ENCODE results near the gene C1orf167. TPM values are rescaled to one million over a fixed set of nuclear protein-coding genes. Genes with fewer than 3 reads are reported as not detected.

Gene C1orf167, protein sequence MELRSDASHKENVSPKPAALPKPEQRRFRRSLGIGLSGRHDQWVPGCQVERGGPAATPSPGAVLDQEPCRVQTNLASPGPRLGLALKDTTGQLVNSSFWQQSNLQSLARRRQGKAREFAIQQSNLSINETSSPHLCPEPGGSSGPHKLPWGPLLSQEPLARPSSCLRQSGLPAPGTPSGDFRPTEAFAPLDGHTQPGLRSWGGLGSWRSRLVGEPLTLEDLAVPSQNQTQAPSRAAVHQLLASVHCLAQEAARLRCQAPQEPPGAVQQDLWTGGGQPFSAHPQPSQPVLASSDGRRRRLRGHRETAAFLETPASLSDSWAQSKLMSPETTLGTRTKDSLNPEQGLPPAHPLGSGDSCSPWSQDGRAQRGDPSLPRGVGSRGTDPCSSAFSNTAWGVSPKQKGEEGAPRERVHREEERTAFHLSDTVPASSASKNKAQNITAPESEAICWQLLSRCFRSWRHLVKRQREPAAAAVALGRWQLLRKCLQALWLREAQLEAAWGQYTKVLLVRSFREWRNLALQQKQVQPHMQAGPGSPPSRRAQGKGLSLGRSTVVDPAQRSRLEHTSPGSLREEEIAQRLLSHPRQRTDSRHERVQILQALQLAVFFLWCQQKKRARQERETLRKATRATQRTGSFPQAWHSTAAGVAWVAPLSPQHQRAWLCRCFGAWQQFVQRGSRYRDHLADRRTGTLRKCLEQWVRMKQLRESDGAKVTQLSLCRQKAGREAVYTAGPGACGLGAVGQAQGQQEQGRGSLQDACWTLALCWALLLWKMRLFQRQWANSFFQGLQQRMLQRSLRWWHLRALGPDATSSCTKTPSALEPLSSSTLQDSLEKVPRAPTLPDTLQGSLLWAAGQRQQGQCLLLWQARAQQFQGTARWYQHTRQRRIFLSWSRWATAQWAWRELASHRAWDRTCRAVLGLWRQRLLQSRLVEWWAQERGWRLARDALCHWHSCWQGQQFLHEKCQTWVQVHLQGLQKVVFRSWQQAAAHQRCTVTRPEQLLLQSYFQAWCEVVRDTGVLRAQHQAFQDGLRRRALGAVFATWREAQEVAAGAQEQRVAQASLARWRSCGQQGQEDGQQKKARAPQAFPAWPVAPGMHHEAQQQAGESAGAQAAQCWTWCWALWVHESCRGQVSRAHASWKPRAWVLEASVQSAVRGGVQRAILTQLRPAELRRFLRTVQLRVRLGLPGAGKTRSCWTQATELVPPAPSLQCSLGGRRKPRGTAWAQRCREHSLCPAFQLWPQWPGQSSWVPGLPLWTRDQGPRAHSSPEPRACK (N-terminal part only)
- total RNA-seq (20.6 TPM), polyA plus RNA-seq (ENCODE audit: insufficient read depth in 1 of 8, insufficient read length in 8 of 8, low replicate concordance in 1 of 8) (10 to 100 TPM in 5 of 8 donors, 1 to 10 TPM in 3; 3.1 to 24.9 (median 12.4) TPM)
- long read RNA-seq, donor 1: 0 reads
- long read RNA-seq, donor 2, partial matches to known transcripts: 0 of 1 reads
- long read RNA-seq, donor 2, other reads (novel, unspliced or antisense): 0 of 1 reads
- long read RNA-seq, donor 3: 0 reads
- long read RNA-seq, donor 4, partial matches to known transcripts: 0 of 2 reads
- long read RNA-seq, donor 4, other reads (novel, unspliced or antisense): 0 of 2 reads
- long read RNA-seq, donor 5, partial matches to known transcripts: 0 of 10 reads
- long read RNA-seq, donor 5, other reads (novel, unspliced or antisense): 7 of 10 reads
- long read RNA-seq, donor 6, transcript C1orf167-206 (4 exons, 783 nt): major isoform, 9 of 52 reads
- long read RNA-seq, donor 6, partial matches to known transcripts: 14 of 52 reads
- long read RNA-seq, donor 6, other reads (novel, unspliced or antisense): 29 of 52 reads
- long read RNA-seq, donor 7, partial matches to known transcripts: 7 of 17 reads
- long read RNA-seq, donor 7, other reads (novel, unspliced or antisense): 6 of 17 reads
- long read RNA-seq, donor 8, partial matches to known transcripts: 0 of 11 reads
- long read RNA-seq, donor 8, other reads (novel, unspliced or antisense): 10 of 11 reads
- long read RNA-seq, donor 9, partial matches to known transcripts: 18 of 28 reads
- long read RNA-seq, donor 9, other reads (novel, unspliced or antisense): 8 of 28 reads
- long read RNA-seq, donor 10, partial matches to known transcripts: 28 of 31 reads
- long read RNA-seq, donor 10, other reads (novel, unspliced or antisense): 0 of 31 reads
- long read RNA-seq, donor 11, partial matches to known transcripts: 0 of 9 reads
- long read RNA-seq, donor 11, other reads (novel, unspliced or antisense): 7 of 9 reads

DNA sequence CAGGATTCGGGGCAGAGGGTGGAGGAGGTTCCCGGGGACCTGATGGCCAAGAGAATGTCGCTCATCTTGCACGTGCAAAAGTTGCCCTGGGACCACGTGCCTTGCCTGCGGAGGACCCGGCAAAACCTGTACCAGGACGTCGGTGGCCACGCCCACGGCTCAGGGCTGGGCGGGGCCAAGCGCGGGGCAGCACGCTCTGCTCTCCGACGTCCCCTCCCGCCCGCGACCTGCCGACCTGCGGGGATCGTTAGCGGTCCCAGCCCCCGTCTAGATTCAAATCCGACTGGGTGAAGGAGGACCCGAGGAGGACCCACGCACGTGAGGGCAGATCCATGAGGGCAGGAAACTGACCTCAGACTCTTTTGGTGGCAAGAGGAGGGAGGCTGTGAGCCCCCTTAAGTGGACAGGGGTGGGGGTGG lies at the start of gene C1orf167:
C1orf167 (plus strand) TSS at position 206 of the 419 bp plus-strand sequence. CDS start 2,208 bp downstream, outside the sequence.
- WGBS (ENCODE audit: insufficient coverage): 3% methylated on average over 29 of the region's 29 CpGs
- Histone ChIP-seq H3K9me3 (replicated peaks; ENCODE audit: control insufficient read depth, low read depth, low read length) (no peaks in the 10 kb centered on the region), H3K27ac (ENCODE audit: low read length) (no peak within 1 kb of the TSS), H3K27me3 (ENCODE audit: control insufficient read depth, insufficient read depth, low read length) (peaks cover 10% of the 10 kb centered on the region), H3K4me3 (ENCODE audit: low read length) (no peak within 1 kb of the TSS), H3K36me3 (ENCODE audit: control insufficient read depth, insufficient read depth, low read length) (no peaks in the 10 kb centered on the region), H3K4me1 (ENCODE audit: control insufficient read depth, insufficient read depth, low read length) (peaks cover 5% of the 10 kb centered on the region)
- no peak for DNase-seq

DNA sequence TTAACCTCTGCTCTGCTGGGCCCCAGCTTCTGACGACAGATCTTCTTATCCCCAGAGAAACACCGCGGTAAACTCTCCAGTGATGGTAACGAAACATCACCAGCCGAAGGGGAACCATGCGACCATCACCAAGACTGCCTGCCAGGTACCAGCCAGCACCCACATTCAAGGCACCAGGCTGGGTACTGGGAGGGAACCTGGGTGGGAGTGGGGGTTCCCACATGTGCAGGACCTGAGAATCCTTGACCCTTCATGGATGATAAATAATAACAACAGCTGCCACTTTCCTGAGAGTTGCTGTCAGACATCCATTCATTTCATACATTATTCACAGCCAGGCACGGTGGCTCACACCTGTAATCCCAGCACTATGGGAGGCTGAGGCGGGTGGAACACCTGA lies 49.7 kb upstream of the C1orf167 start:
- no peak overlapping the region for H3K27ac ChIP-seq (ENCODE audit: low read length)
- no peak overlapping the region for H3K4me3 ChIP-seq (ENCODE audit: low read length)
- DNase-seq: no peak
- peaks cover 9% of the 10 kb centered on the region for H3K4me1 ChIP-seq (ENCODE audit: control insufficient read depth, insufficient read depth, low read length)
- H3K36me3 ChIP-seq (ENCODE audit: control insufficient read depth, insufficient read depth, low read length): no peaks in the 10 kb centered on the region
- 92% methylated on average over 7 of the region's 8 CpGs for WGBS (ENCODE audit: insufficient coverage)
- H3K27me3 ChIP-seq (ENCODE audit: control insufficient read depth, insufficient read depth, low read length): peaks cover 2% of the 10 kb centered on the region
- H3K9me3 ChIP-seq (replicated peaks; ENCODE audit: control insufficient read depth, low read depth, low read length): no peaks in the 10 kb centered on the region

- Histone ChIP-seq H3K27ac (ENCODE audit: low read length) (no peak overlapping the region), H3K9me3 (replicated peaks; ENCODE audit: control insufficient read depth, low read depth, low read length) (no peaks in the 10 kb centered on the region), H3K36me3 (ENCODE audit: control insufficient read depth, insufficient read depth, low read length) (no peaks in the 10 kb centered on the region), H3K4me1 (ENCODE audit: control insufficient read depth, insufficient read depth, low read length) (peaks cover 1% of the 10 kb centered on the region), H3K4me3 (ENCODE audit: low read length) (no peak overlapping the region), H3K27me3 (ENCODE audit: control insufficient read depth, insufficient read depth, low read length) (peaks cover 2% of the 10 kb centered on the region)
- WGBS (ENCODE audit: insufficient coverage): 60% methylated on average over 6 of the region's 11 CpGs
- no peak for DNase-seq
These were observed 48.9 kb upstream of the C1orf167 start for GRCh38 chr1:11713095-11713494.

DNA sequence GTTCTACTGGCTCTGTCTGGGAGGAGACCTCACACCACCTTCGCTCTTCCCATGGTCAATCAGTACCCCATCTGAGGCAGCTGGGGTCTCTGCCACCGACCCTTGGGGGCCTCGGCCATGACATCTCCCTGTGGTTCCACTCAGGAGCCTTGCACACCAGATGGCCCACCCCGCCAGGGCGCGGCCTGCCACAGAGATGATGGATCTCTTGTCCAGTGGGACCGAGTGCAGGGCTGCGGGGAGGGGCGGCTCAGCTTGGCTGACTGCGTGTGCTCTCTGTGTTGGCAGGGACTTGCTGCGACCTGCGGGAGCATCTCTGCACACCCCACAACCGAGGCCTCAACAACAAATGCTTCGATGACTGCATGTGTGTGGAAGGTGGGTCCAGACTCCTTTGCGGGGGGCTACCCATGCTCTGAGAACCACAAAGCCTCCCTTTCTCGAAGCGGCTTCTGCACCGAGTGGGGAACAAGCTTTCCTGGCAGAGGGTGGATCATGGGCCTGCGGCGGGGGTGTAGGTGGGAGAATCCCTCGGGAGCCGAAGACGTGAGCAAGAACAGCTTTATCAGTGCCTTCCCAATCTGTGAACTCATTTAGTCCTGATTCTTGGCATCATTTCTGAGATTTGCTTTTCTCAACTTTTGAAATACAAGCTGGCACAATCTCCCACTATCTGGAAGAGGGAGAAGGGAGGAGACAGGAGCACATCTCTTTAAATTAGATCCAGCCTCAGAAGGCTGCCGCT lies 47.0 kb upstream of the C1orf167 start:
- H3K27ac ChIP-seq (ENCODE audit: low read length): no peak overlapping the region
- H3K9me3 ChIP-seq (replicated peaks; ENCODE audit: control insufficient read depth, low read depth, low read length): no peaks in the 10 kb centered on the region
- peaks cover 6% of the 10 kb centered on the region for H3K4me1 ChIP-seq (ENCODE audit: control insufficient read depth, insufficient read depth, low read length)
- no peak for DNase-seq
- no peaks in the 10 kb centered on the region for H3K36me3 ChIP-seq (ENCODE audit: control insufficient read depth, insufficient read depth, low read length)
- H3K4me3 ChIP-seq (ENCODE audit: low read length): no peak overlapping the region
- 79% methylated on average over 12 of the region's 24 CpGs for WGBS (ENCODE audit: insufficient coverage)
- peaks cover 5% of the 10 kb centered on the region for H3K27me3 ChIP-seq (ENCODE audit: control insufficient read depth, insufficient read depth, low read length)

GRCh38 chr1:11719313-11720032 lies 42.5 kb upstream of the C1orf167 start:
- 8% methylated on average over 27 of the region's 44 CpGs for WGBS (ENCODE audit: insufficient coverage)
- Histone ChIP-seq H3K27me3 (ENCODE audit: control insufficient read depth, insufficient read depth, low read length) (peaks cover 5% of the 10 kb centered on the region), H3K4me1 (ENCODE audit: control insufficient read depth, insufficient read depth, low read length) (peaks cover 6% of the 10 kb centered on the region), H3K27ac (ENCODE audit: low read length) (no peak overlapping the region), H3K4me3 (ENCODE audit: low read length) (peak overlapping the region; percentile 18), H3K9me3 (replicated peaks; ENCODE audit: control insufficient read depth, low read depth, low read length) (no peaks in the 10 kb centered on the region), H3K36me3 (ENCODE audit: control insufficient read depth, insufficient read depth, low read length) (no peaks in the 10 kb centered on the region)
- DNase-seq: peak; percentile 82

- Histone ChIP-seq H3K27me3 (ENCODE audit: control insufficient read depth, insufficient read depth, low read length) (peaks cover 5% of the 10 kb centered on the region), H3K4me1 (ENCODE audit: control insufficient read depth, insufficient read depth, low read length) (peaks cover 6% of the 10 kb centered on the region), H3K36me3 (ENCODE audit: control insufficient read depth, insufficient read depth, low read length) (no peaks in the 10 kb centered on the region), H3K4me3 (ENCODE audit: low read length) (no peak overlapping the region), H3K9me3 (replicated peaks; ENCODE audit: control insufficient read depth, low read depth, low read length) (no peaks in the 10 kb centered on the region), H3K27ac (ENCODE audit: low read length) (no peak overlapping the region)
- WGBS (ENCODE audit: insufficient coverage): 88% methylated on average over 11 of the region's 12 CpGs
- DNase-seq: no peak
These were observed 42.0 kb upstream of the C1orf167 start for GRCh38 chr1:11720033-11720376.

- Histone ChIP-seq H3K36me3 (ENCODE audit: control insufficient read depth, insufficient read depth, low read length) (no peaks in the 10 kb centered on the region), H3K4me1 (ENCODE audit: control insufficient read depth, insufficient read depth, low read length) (peaks cover 6% of the 10 kb centered on the region), H3K4me3 (ENCODE audit: low read length) (no peak overlapping the region), H3K9me3 (replicated peaks; ENCODE audit: control insufficient read depth, low read depth, low read length) (no peaks in the 10 kb centered on the region), H3K27ac (ENCODE audit: low read length) (no peak overlapping the region), H3K27me3 (ENCODE audit: control insufficient read depth, insufficient read depth, low read length) (peaks cover 5% of the 10 kb centered on the region)
- DNase-seq: peak; percentile 52
- WGBS (ENCODE audit: insufficient coverage): 29% methylated on average over 3 of the region's 4 CpGs
These were observed 41.5 kb upstream of the C1orf167 start for GRCh38 chr1:11720525-11720924.

GRCh38 chr1:11721311-11721710 lies 40.7 kb upstream of the C1orf167 start:
- H3K9me3 ChIP-seq (replicated peaks; ENCODE audit: control insufficient read depth, low read depth, low read length): no peaks in the 10 kb centered on the region
- no peak for DNase-seq
- H3K27ac ChIP-seq (ENCODE audit: low read length): no peak overlapping the region
- H3K36me3 ChIP-seq (ENCODE audit: control insufficient read depth, insufficient read depth, low read length): no peaks in the 10 kb centered on the region
- peaks cover 5% of the 10 kb centered on the region for H3K27me3 ChIP-seq (ENCODE audit: control insufficient read depth, insufficient read depth, low read length)
- H3K4me3 ChIP-seq (ENCODE audit: low read length): no peak overlapping the region
- peaks cover 8% of the 10 kb centered on the region for H3K4me1 ChIP-seq (ENCODE audit: control insufficient read depth, insufficient read depth, low read length)
- no CpG with 5 or more reads among the region's 4 CpGs for WGBS (ENCODE audit: insufficient coverage)

Data from muscle of leg (tissue), 16 donors.